Endothelial cell of umbilical vein (primary cell): ENCODE results near the gene TNFRSF12A. TPM values are rescaled to one million over a fixed set of nuclear protein-coding genes. Genes with fewer than 3 reads are reported as not detected.

ENCODE experiments used
- BruUV-seq: library from RNA; stranded (reverse); fragments of 400-500 nt; replicated peaks from 2 replicates; lab custom pipeline; 2021; lab: Mats Ljungman, UMichigan
- CTCF ChIA-PET: fragments of 300-600, 350-600 bp; sonication (Branson Sonifier 250); formaldehyde crosslinking; loops from one replicate; lab custom pipeline; 2021; ENCODE audit warnings: antibody characterized with exemption, inconsistent platforms; lab: Charles Lee
- POLR2A ChIA-PET: fragments of 300-600, 350-600 bp; sonication (Branson Sonifier 250); formaldehyde crosslinking; loops from one replicate; lab custom pipeline; 2021; ENCODE audit warnings: antibody characterized with exemption, inconsistent platforms; lab: Charles Lee
- DNase-seq: peaks from one replicate; pipeline ENCODE4 v3.0.0-alpha.2; 2011; ENCODE audit warnings: low read depth, low spot score
- FAIRE-seq: peaks from 2 replicates; lab custom pipeline; 2011; peaks lifted over from hg19 to GRCh38; lab: Jason Lieb, UNC
- H2AFZ ChIP-seq: 2 replicates; pipeline ENCODE4 v1.6.0; 2012; ENCODE audit warnings: low read depth, low read length, control low read depth, inconsistent platforms
- H3K27ac ChIP-seq: 2 replicates; pipeline ENCODE4 v1.5.1; 2011; ENCODE audit warnings: low read depth, mild to moderate bottlenecking, control low read depth, low read length, moderate library complexity; ENCODE audit not compliant: insufficient read depth
- H3K27me3 ChIP-seq, 2 experiments: 2 replicates each; pipeline versions ENCODE4 v1.6.0 to v1.6.1; 2011; ENCODE audit warnings: low read length in 2 of 2, mixed read lengths in 1 of 2; ENCODE audit not compliant: control insufficient read depth in 2 of 2, insufficient read depth in 2 of 2
- H3K36me3 ChIP-seq, 2 experiments: 2 replicates in 1 of 2; 3 replicates in 1 of 2; pipeline ENCODE4 v1.5.1; 2011; ENCODE audit warnings: low read length in 2 of 2, mild to moderate bottlenecking in 1 of 2, moderate library complexity in 1 of 2; ENCODE audit not compliant: control insufficient read depth in 2 of 2, insufficient read depth in 2 of 2; ENCODE audit errors: extremely low read depth in 1 of 2
- H3K4me1 ChIP-seq: 3 replicates; pipeline ENCODE4 v1.5.1; 2011; ENCODE audit warnings: mild to moderate bottlenecking, low read length; ENCODE audit not compliant: control insufficient read depth, insufficient read depth; ENCODE audit errors: extremely low read depth
- H3K4me2 ChIP-seq: 2 replicates; pipeline ENCODE4 v1.6.1; 2011; ENCODE audit warnings: low read length, control low read depth, mixed read lengths; ENCODE audit not compliant: insufficient read depth
- H3K4me3 ChIP-seq, 3 experiments: fragments of 200-600 bp in 1 of 3; sonication (generic), shearing (Covaris generic) in 1 of 3; replicated peaks in 1 of 3; 2 replicates each; pipeline ENCODE4 v1.5.1; 2011 to 2016; ENCODE audit warnings: control low read depth in 3 of 3, low read length in 3 of 3, mild to moderate bottlenecking in 2 of 3, inconsistent platforms in 1 of 3, low read depth in 1 of 3, moderate library complexity in 1 of 3; ENCODE audit not compliant: insufficient read depth in 1 of 3
- H3K79me2 ChIP-seq: 2 replicates; pipeline ENCODE4 v1.6.0; 2012; ENCODE audit warnings: low read length, inconsistent platforms; ENCODE audit not compliant: control insufficient read depth, insufficient read depth
- H3K9ac ChIP-seq: replicated peaks from 2 replicates; pipeline ENCODE3; 2011; ENCODE audit warnings: low read length, control low read depth; ENCODE audit not compliant: insufficient read depth; ENCODE audit errors: extremely low read depth
- H3K9me1 ChIP-seq: replicated peaks from 3 replicates; pipeline ENCODE4 v1.6.0; 2011; ENCODE audit warnings: mild to moderate bottlenecking, low read length; ENCODE audit not compliant: control insufficient read depth, insufficient read depth; ENCODE audit errors: extremely low read depth
- H3K9me3 ChIP-seq: replicated peaks from 2 replicates; pipeline ENCODE4 v1.5.1; 2012; ENCODE audit warnings: low read length, inconsistent platforms; ENCODE audit not compliant: control insufficient read depth, insufficient read depth
- H4K20me1 ChIP-seq: replicated peaks from 2 replicates; pipeline ENCODE3; 2011; ENCODE audit warnings: mild to moderate bottlenecking, low read length; ENCODE audit not compliant: control insufficient read depth, insufficient read depth; ENCODE audit errors: extremely low read depth
- EZH2 ChIP-seq: IDR thresholded peaks from 2 replicates; pipeline ENCODE4 v1.6.1; 2012; ENCODE audit warnings: borderline replicate concordance, low read depth, mild to moderate bottlenecking, moderate library complexity, low read length, inconsistent platforms; ENCODE audit not compliant: severe bottlenecking
- FOS ChIP-seq: IDR thresholded peaks from 2 replicates; pipeline ENCODE4 v1.6.1; 2011; ENCODE audit warnings: mild to moderate bottlenecking, low read length, moderate library complexity, borderline replicate concordance; ENCODE audit not compliant: insufficient read depth
- GATA2 ChIP-seq: IDR thresholded peaks from 2 replicates; pipeline ENCODE4 v1.7.0; 2011; ENCODE audit warnings: low read depth, mild to moderate bottlenecking, moderate library complexity, mixed read lengths, low read length; ENCODE audit not compliant: insufficient read length, insufficient read depth
- JUN ChIP-seq: IDR thresholded peaks from 2 replicates; pipeline ENCODE4 v1.6.1; 2011; ENCODE audit warnings: borderline replicate concordance, low read depth; ENCODE audit not compliant: insufficient read length, insufficient read depth
- MYC ChIP-seq: IDR thresholded peaks from one replicate; pipeline ENCODE4 v1.6.1; 2011; ENCODE audit warnings: mild to moderate bottlenecking, low read depth, low read length
- POLR2A ChIP-seq: IDR thresholded peaks from 2 replicates; pipeline ENCODE4 v1.6.1; 2012; ENCODE audit warnings: low read depth, mild to moderate bottlenecking, control low read depth, low read length
- POLR2AphosphoS5 ChIP-seq: IDR thresholded peaks from 2 replicates; pipeline ENCODE4 v1.6.1; 2012; ENCODE audit warnings: low read depth, mild to moderate bottlenecking, control low read depth, low read length, moderate library complexity; ENCODE audit not compliant: insufficient read depth
- dilution Hi-C: fragments of 300-500 bp; cut with MboI; formaldehyde crosslinking; loops from one replicate; pipeline ENCODE4 v1.15.0; 2019; ENCODE audit warnings: low sequenced_read_pairs; ENCODE audit not compliant: extremely low pct_ligation_motif_present
- intact Hi-C: fragments of 100-400 bp; cut with micrococcal nuclease; formaldehyde crosslinking; loops from one replicate; pipeline ENCODE4 v1.10.0; 2022
- polyA plus RNA-seq, 4 experiments: library from polyadenylated mRNA; depleted of rRNA in 3 of 4; stranded (reverse) in 3 of 4; unstranded in 1 of 4; fragments of >200 nt; gene quantifications; 2 replicates each; pipeline versions ENCODE4 v1.2.1 to v1.2.3, GENCODE V29; 2011 to 2012; ENCODE audit warnings: missing spikeins in 1 of 4
- total RNA-seq: library from RNA; stranded (reverse); gene quantifications from 2 replicates; pipeline ENCODE4 v1.2.3, GENCODE V29; 2021
- TF ChIP-seq, protein P1 (sequence below): IDR thresholded peaks from 2 replicates; pipeline ENCODE4 v1.6.1; 2011; ENCODE audit not compliant: insufficient read depth, insufficient read length
- TF ChIP-seq, protein P2 (sequence below), 2 donors: IDR thresholded peaks; 1 replicate in 1 of 2; 2 replicates in 1 of 2; pipeline ENCODE4 v1.5.1; 2011; ENCODE audit warnings: low read length in 2 of 2, mild to moderate bottlenecking in 2 of 2, moderate library complexity in 2 of 2, control low read depth in 1 of 2, inconsistent platforms in 1 of 2, low read depth in 1 of 2; ENCODE audit not compliant: insufficient read depth in 1 of 2; ENCODE audit errors: extremely low read depth in 1 of 2

The TNFRSF12A gene
- total and polyA plus RNA-seq, 2 donors (not counting 3 experiments of a cell fraction or from before 2014, with no cell fraction given) = 162 to 187 TPM

DNA sequence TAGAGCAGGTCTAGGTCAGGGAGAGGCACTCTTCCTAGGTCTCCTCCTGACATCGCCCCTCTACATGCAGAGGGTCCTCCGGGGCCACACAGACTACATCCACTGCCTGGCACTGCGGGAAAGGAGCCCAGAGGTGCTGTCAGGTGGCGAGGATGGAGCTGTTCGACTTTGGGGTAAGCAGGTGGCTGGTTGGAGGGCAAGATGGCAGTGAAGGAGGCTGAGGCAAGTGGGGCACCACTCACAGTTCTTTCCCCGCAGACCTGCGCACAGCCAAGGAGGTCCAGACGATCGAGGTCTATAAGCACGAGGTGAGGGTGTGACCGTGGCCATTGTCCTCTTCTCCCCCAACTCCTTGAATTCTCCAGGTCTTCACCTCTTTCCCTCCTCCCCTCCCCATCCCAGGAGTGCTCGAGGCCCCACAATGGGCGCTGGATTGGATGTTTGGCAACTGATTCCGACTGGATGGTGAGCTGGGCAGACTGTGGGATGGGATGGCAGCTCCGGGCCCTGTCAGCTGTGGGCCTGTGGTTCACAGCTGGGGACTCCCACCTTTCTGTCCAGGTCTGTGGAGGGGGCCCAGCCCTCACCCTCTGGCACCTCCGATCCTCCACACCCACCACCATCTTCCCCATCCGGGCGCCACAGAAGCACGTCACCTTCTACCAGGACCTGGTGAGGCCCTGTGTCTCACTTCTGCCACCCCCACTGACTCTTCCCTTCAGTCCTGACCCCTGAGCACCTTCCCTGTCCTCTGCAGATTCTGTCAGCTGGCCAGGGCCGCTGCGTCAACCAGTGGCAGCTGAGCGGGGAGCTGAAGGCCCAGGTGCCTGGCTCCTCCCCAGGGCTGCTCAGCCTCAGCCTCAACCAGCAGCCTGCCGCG lies 6.7 kb downstream of the TNFRSF12A start:
- CTCF ChIA-PET = interaction anchor here (1.4 to 8.8 kb wide), 4 partner anchors 18 to 141 kb away, joined by 8 to 200 read pairs (median 53); partner anchors contain the start of gene MMP25
- BruUV-seq = no TSS peak
- peaks cover 17% of the 10 kb centered on the region for H3K4me1 ChIP-seq
- H3K79me2 ChIP-seq = peaks cover 2% of the 10 kb centered on the region
- DNase-seq (no peak), FAIRE-seq (no peak)
- H3K9ac ChIP-seq = no peak overlapping the region
- H3K4me3 ChIP-seq = no peak overlapping the region
- no peaks in the 10 kb centered on the region for H3K9me3 ChIP-seq
- dilution Hi-C loops = no loop called here
- POLR2A ChIA-PET = no interaction called here
- peaks cover 0 to 9% of the 10 kb centered on the region in 2 experiments for H3K36me3 ChIP-seq
- peaks cover 20 to 22% of the 10 kb centered on the region in 2 experiments for H3K27me3 ChIP-seq
- H3K27ac ChIP-seq = no peak overlapping the region
- H2AFZ ChIP-seq = no peak overlapping the region
- TF ChIP-seq MYC (no peak), JUN (no peak), POLR2AphosphoS5 (no peak), EZH2 (no peak), FOS (no peak), GATA2 (no peak), POLR2A (no peak)
- TF ChIP-seq, protein P1, sequence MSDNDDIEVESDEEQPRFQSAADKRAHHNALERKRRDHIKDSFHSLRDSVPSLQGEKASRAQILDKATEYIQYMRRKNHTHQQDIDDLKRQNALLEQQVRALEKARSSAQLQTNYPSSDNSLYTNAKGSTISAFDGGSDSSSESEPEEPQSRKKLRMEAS = no peak
- TF ChIP-seq, protein P2, sequence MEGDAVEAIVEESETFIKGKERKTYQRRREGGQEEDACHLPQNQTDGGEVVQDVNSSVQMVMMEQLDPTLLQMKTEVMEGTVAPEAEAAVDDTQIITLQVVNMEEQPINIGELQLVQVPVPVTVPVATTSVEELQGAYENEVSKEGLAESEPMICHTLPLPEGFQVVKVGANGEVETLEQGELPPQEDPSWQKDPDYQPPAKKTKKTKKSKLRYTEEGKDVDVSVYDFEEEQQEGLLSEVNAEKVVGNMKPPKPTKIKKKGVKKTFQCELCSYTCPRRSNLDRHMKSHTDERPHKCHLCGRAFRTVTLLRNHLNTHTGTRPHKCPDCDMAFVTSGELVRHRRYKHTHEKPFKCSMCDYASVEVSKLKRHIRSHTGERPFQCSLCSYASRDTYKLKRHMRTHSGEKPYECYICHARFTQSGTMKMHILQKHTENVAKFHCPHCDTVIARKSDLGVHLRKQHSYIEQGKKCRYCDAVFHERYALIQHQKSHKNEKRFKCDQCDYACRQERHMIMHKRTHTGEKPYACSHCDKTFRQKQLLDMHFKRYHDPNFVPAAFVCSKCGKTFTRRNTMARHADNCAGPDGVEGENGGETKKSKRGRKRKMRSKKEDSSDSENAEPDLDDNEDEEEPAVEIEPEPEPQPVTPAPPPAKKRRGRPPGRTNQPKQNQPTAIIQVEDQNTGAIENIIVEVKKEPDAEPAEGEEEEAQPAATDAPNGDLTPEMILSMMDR (IDR thresholded peaks at IDR 0.05; ENCODE audit: extremely low read depth in 1 of 2, insufficient read depth in 1 of 2, low read depth in 1 of 2, low read length in 2 of 2) = no peak
- H3K9me1 ChIP-seq = no peaks in the 10 kb centered on the region
- intact Hi-C loops = no loop called here
- H3K4me2 ChIP-seq = no peak overlapping the region
- H4K20me1 ChIP-seq = no peaks in the 10 kb centered on the region
